Suprapubic skin (tissue), 3 donors: ENCODE results near the gene MPEG1.

Experiments
- POLR2A ChIP-seq, 2 donors: fragments of 450-650 bp; IDR thresholded peaks; one replicate each; pipeline ENCODE4 v1.6.1; 2017; ENCODE audit warnings: antibody characterized with exemption in 2 of 2, mild to moderate bottlenecking in 2 of 2, moderate library complexity in 2 of 2
- TF ChIP-seq, protein P1 (sequence below), 2 donors: fragments of 200-600 bp in 1 of 2; fragments of 450-650 bp in 1 of 2; sonication (generic) in 1 of 2; IDR thresholded peaks; one replicate each; pipeline ENCODE4 v1.5.1; 2016 to 2019; ENCODE audit warnings: antibody characterized with exemption in 2 of 2, mild to moderate bottlenecking in 1 of 2, moderate library complexity in 1 of 2

- TF ChIP-seq, protein P1, sequence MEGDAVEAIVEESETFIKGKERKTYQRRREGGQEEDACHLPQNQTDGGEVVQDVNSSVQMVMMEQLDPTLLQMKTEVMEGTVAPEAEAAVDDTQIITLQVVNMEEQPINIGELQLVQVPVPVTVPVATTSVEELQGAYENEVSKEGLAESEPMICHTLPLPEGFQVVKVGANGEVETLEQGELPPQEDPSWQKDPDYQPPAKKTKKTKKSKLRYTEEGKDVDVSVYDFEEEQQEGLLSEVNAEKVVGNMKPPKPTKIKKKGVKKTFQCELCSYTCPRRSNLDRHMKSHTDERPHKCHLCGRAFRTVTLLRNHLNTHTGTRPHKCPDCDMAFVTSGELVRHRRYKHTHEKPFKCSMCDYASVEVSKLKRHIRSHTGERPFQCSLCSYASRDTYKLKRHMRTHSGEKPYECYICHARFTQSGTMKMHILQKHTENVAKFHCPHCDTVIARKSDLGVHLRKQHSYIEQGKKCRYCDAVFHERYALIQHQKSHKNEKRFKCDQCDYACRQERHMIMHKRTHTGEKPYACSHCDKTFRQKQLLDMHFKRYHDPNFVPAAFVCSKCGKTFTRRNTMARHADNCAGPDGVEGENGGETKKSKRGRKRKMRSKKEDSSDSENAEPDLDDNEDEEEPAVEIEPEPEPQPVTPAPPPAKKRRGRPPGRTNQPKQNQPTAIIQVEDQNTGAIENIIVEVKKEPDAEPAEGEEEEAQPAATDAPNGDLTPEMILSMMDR (IDR thresholded peaks at IDR 0.05): peak in 1 of 2 donors; percentile 37
- TF ChIP-seq POLR2A (IDR thresholded peaks at IDR 0.05): no peak
These were observed 6.1 kb downstream of the MPEG1 start for GRCh38 chr11:59206635-59207034.
